Liver (tissue), 9 donors: ENCODE data around the gene FAM124A. TPM values are rescaled to one million over a fixed set of nuclear protein-coding genes. Genes with fewer than 3 reads are reported as not detected.

Source experiments
- DNase-seq: peaks from one replicate; pipeline ENCODE4 v3.0.0-alpha.2; 2017; ENCODE audit warnings: low spot score
- H3K27ac ChIP-seq, 2 donors: one replicate each; pipeline ENCODE4 v1.7.0; 2013; ENCODE audit warnings: inconsistent platforms in 2 of 2, low read length in 2 of 2, control low read depth in 1 of 2, low read depth in 1 of 2, mild to moderate bottlenecking in 1 of 2
- H3K27me3 ChIP-seq, 4 donors: one replicate each; pipeline versions ENCODE4 v1.6.1 to v1.7.0; 2013; ENCODE audit warnings: low read length in 3 of 4, inconsistent platforms in 1 of 4, mild to moderate bottlenecking in 1 of 4, moderate library complexity in 1 of 4; ENCODE audit not compliant: control insufficient read depth in 4 of 4, insufficient read depth in 4 of 4
- H3K36me3 ChIP-seq, 4 donors: one replicate each; pipeline versions ENCODE4 v1.6.1 to v1.7.0; 2013; ENCODE audit warnings: low read length in 3 of 4, mild to moderate bottlenecking in 3 of 4, low read depth in 1 of 4, moderate library complexity in 1 of 4; ENCODE audit not compliant: control insufficient read depth in 4 of 4, insufficient read depth in 3 of 4
- H3K4me1 ChIP-seq, 4 donors: one replicate each; pipeline versions ENCODE4 v1.6.1 to v1.7.0; 2013; ENCODE audit warnings: low read length in 3 of 4, mild to moderate bottlenecking in 3 of 4, moderate library complexity in 1 of 4; ENCODE audit not compliant: control insufficient read depth in 4 of 4, insufficient read depth in 4 of 4
- H3K4me3 ChIP-seq, 3 donors: one replicate each; pipeline versions ENCODE4 v1.6.1 to v1.7.0; 2013; ENCODE audit warnings: low read length in 3 of 3, control low read depth in 1 of 3, low read depth in 1 of 3, mild to moderate bottlenecking in 1 of 3
- H3K9ac ChIP-seq, 2 donors: one replicate each; pipeline ENCODE4 v1.7.0; 2013; ENCODE audit warnings: low read length in 2 of 2, mild to moderate bottlenecking in 2 of 2, moderate library complexity in 2 of 2, control low read depth in 1 of 2, low read depth in 1 of 2
- H3K9me3 ChIP-seq, 4 donors: one replicate each; pipeline versions ENCODE4 v1.6.1 to v1.7.0; 2013; ENCODE audit warnings: low read length in 3 of 4; ENCODE audit not compliant: control insufficient read depth in 4 of 4
- ATF3 ChIP-seq: IDR thresholded peaks from 2 replicates; pipeline ENCODE4 v1.6.1; 2016; ENCODE audit warnings: antibody characterized with exemption
- CTCF ChIP-seq: fragments of 150-350 bp; IDR thresholded peaks from 2 replicates; pipeline ENCODE4 v1.5.1; 2017; ENCODE audit warnings: improper control_type of control experiment, low read depth, low read length; ENCODE audit not compliant: missing input control
- EGR1 ChIP-seq, 2 donors: IDR thresholded peaks; 2 replicates each; pipeline ENCODE4 v1.6.1; 2016 to 2018; ENCODE audit warnings: antibody characterized with exemption in 2 of 2, low read depth in 2 of 2
- FOXA1 ChIP-seq: IDR thresholded peaks from 2 replicates; pipeline ENCODE4 v1.6.1; 2016; ENCODE audit warnings: antibody characterized with exemption
- FOXA2 ChIP-seq: IDR thresholded peaks from 2 replicates; pipeline ENCODE4 v1.6.1; 2016; ENCODE audit warnings: antibody characterized with exemption
- GABPA ChIP-seq, 2 donors: IDR thresholded peaks in 1 of 2; conservative IDR thresholded peaks in 1 of 2; 2 replicates each; pipeline ENCODE4 v1.6.1; 2016; ENCODE audit warnings: antibody characterized with exemption in 2 of 2, mild to moderate bottlenecking in 1 of 2, moderate library complexity in 1 of 2
- HNF4A ChIP-seq, 2 donors: conservative IDR thresholded peaks; 2 replicates each; pipeline ENCODE4 v1.6.1; 2016; ENCODE audit warnings: antibody characterized with exemption in 2 of 2, mild to moderate bottlenecking in 2 of 2
- HNF4G ChIP-seq: IDR thresholded peaks from 2 replicates; pipeline ENCODE4 v1.6.1; 2016; ENCODE audit warnings: antibody characterized with exemption
- JUND ChIP-seq, 2 donors: IDR thresholded peaks; 2 replicates each; pipeline ENCODE4 v1.6.1; 2016; ENCODE audit warnings: antibody characterized with exemption in 2 of 2
- MAX ChIP-seq: IDR thresholded peaks from 2 replicates; pipeline ENCODE4 v1.6.1; 2016; ENCODE audit warnings: antibody characterized with exemption
- NR2F2 ChIP-seq: IDR thresholded peaks from 2 replicates; pipeline ENCODE4 v1.6.1; 2016; ENCODE audit warnings: antibody characterized with exemption
- RAD21 ChIP-seq, 2 donors: IDR thresholded peaks; 2 replicates each; pipeline ENCODE4 v1.6.1; 2016; ENCODE audit warnings: antibody characterized with exemption in 2 of 2, mild to moderate bottlenecking in 2 of 2
- REST ChIP-seq: IDR thresholded peaks from 2 replicates; pipeline ENCODE4 v1.6.1; 2016; ENCODE audit warnings: antibody characterized with exemption, mild to moderate bottlenecking
- RXRA ChIP-seq, 2 donors: IDR thresholded peaks; 2 replicates each; pipeline ENCODE4 v1.6.1; 2017 to 2018; ENCODE audit warnings: antibody characterized with exemption in 2 of 2, mild to moderate bottlenecking in 1 of 2
- SP1 ChIP-seq: IDR thresholded peaks from 2 replicates; pipeline ENCODE4 v1.6.1; 2018; ENCODE audit warnings: antibody characterized with exemption, mild to moderate bottlenecking
- TAF1 ChIP-seq: conservative IDR thresholded peaks from 2 replicates; pipeline ENCODE4 v1.6.1; 2016; ENCODE audit warnings: antibody characterized with exemption, mild to moderate bottlenecking
- YY1 ChIP-seq: IDR thresholded peaks from 2 replicates; pipeline ENCODE4 v1.6.1; 2016; ENCODE audit warnings: antibody characterized with exemption, mild to moderate bottlenecking
- ZBTB33 ChIP-seq: IDR thresholded peaks from 2 replicates; pipeline ENCODE4 v1.6.1; 2016; ENCODE audit warnings: antibody characterized with exemption
- WGBS: extraction: QIAGEN DNeasy Blood & Tissue Kit; methylation state at CpG from one replicate; pipeline ENCODE4 v1.1.7; 2013; 5-methylcytosine and 5-hydroxymethylcytosine counted together
- polyA plus RNA-seq, 2 donors: library from polyadenylated mRNA; stranded (reverse) in 1 of 2; unstranded in 1 of 2; fragments of 200-250 nt in 1 of 2; fragments of >200 nt in 1 of 2; fragmentation: Nextera tagmentation in 1 of 2; extraction: Ambion mirVana in 1 of 2; gene quantifications; one replicate each; pipeline versions ENCODE4 v1.2.1 to v1.2.3, GENCODE V29; 2013 to 2015
- total RNA-seq, 2 donors: library from RNA; depleted of rRNA; stranded (reverse); fragments of >200 nt; gene quantifications; one replicate each; pipeline ENCODE4 v1.2.3, GENCODE V29; 2014
- donor health status: healthy.
- donor health status: healthy.
- donor health status: healthy.
- donor health status: healthy.
- donor health status: healthy.

FAM124A gene
- total and polyA plus RNA-seq, 4 donors: 0.33 to 0.92 (median 0.46) TPM

GRCh38 chr13:51327961-51328360 is 105.8 kb downstream of the FAM124A start:
- WGBS: 99% methylated on average over 2 of the region's 2 CpGs
- Histone ChIP-seq H3K27ac (no peak overlapping the region), H3K4me1 (no peaks in the 10 kb centered on the region), H3K36me3 (no peaks in the 10 kb centered on the region), H3K27me3 (no peaks in the 10 kb centered on the region), H3K9ac (no peak overlapping the region), H3K4me3 (no peak overlapping the region), H3K9me3 (no peaks in the 10 kb centered on the region)
- no peak for TF ChIP-seq FOXA1
- no peak for TF ChIP-seq GABPA (IDR thresholded peaks at IDR 0.05 in 1 of 2, conservative IDR thresholded peaks at IDR 0.05 in 1 of 2)
- TF ChIP-seq HNF4G: no peak
- TF ChIP-seq MAX: no peak
- TF ChIP-seq RAD21 (IDR thresholded peaks at IDR 0.05): no peak
- TF ChIP-seq REST: no peak
- TF ChIP-seq TAF1: no peak
- TF ChIP-seq NR2F2: no peak
- no peak for TF ChIP-seq ZBTB33
- TF ChIP-seq FOXA2: no peak
- TF ChIP-seq EGR1 (IDR thresholded peaks at IDR 0.05; ENCODE audit: low read depth in 2 of 2): no peak
- DNase-seq: no peak

GRCh38 chr13:51328488-51328887 is 106.3 kb downstream of the FAM124A start:
- H3K27me3 ChIP-seq: no peaks in the 10 kb centered on the region
- no peaks in the 10 kb centered on the region for H3K4me1 ChIP-seq
- H3K9me3 ChIP-seq: no peaks in the 10 kb centered on the region
- no peak overlapping the region for H3K27ac ChIP-seq
- H3K4me3 ChIP-seq: no peak overlapping the region
- 91% methylated on average over 6 of the region's 6 CpGs for WGBS
- H3K9ac ChIP-seq: no peak overlapping the region
- no peaks in the 10 kb centered on the region for H3K36me3 ChIP-seq
- TF ChIP-seq JUND (IDR thresholded peaks at IDR 0.05) (no peak), SP1 (no peak), HNF4A (conservative IDR thresholded peaks at IDR 0.05) (no peak), EGR1 (IDR thresholded peaks at IDR 0.05; ENCODE audit: low read depth in 2 of 2) (no peak), ATF3 (no peak), NR2F2 (no peak), YY1 (no peak), FOXA2 (no peak), GABPA (IDR thresholded peaks at IDR 0.05 in 1 of 2, conservative IDR thresholded peaks at IDR 0.05 in 1 of 2) (no peak), FOXA1 (no peak), ZBTB33 (no peak), HNF4G (no peak), MAX (no peak), RAD21 (IDR thresholded peaks at IDR 0.05) (no peak), TAF1 (no peak), REST (no peak), RXRA (IDR thresholded peaks at IDR 0.05) (no peak), CTCF (no peak)
- DNase-seq: no peak
